GM21825 (cell line): ENCODE results near the gene CAPN13.

Experiments
- ATAC-seq: cut with Tn5 transposase; IDR thresholded peaks from one replicate; pipeline ENCODE4 v1.9.1; 2021; ENCODE audit warnings: mild to moderate bottlenecking, moderate library complexity; ENCODE audit not compliant: unreplicated experiment

The CAPN13 gene

GRCh38 chr2:30807249-30807648 is at the start of gene CAPN13:
TSS of gene CAPN13 (minus strand) at chr2:30807446. CDS start at chr2:30787325, 20,121 bp downstream.
- ATAC-seq: no peak

GRCh38 chr2:30847841-30848240 is 40.6 kb upstream of the CAPN13 start:
- ATAC-seq: no peak

DNA sequence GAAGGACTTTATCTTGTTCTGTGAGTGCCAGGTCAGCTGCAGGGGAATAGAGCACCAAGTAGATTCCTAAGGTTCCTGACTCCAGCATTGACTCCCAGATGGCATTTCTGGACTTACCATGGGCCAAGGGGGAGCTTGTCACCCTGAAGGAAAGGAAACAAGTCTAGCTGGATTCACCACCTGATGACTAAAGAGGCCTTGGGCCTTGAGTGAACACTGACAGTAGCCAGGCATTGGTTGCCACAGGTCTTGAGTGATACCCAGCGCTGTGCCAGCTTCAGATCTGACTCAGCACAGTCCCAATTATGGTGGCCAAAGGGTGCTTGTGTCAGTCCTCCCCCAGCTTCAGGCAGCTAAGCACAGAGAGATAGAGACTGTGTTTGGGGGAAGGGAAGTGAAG is 40.1 kb upstream of the CAPN13 start:
- no peak for ATAC-seq

GRCh38 chr2:30828586-30828985 is 21.3 kb upstream of the CAPN13 start:
- no peak for ATAC-seq

- ATAC-seq: no peak
These were observed 19.7 kb upstream of the CAPN13 start for GRCh38 chr2:30826916-30827315.

DNA sequence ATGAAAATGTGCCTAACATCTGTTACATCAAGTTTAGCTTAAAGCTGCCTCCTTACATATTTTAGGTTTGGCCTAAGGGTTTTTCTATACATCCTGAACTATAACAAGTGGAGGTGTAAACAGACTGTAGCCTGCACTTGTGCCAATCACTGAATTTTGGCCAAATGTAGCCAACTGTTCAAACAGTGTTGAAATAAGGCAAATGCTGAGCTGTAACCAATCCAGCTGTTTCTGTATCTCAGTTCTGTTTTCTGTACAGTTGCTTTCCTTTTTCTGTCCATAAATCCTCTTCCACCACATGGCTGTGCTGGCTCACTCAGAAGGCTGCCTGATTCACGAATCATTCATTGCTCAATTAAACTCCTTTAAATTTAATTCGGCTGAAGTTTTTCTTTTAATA is 19.2 kb upstream of the CAPN13 start:
- no peak for ATAC-seq

DNA sequence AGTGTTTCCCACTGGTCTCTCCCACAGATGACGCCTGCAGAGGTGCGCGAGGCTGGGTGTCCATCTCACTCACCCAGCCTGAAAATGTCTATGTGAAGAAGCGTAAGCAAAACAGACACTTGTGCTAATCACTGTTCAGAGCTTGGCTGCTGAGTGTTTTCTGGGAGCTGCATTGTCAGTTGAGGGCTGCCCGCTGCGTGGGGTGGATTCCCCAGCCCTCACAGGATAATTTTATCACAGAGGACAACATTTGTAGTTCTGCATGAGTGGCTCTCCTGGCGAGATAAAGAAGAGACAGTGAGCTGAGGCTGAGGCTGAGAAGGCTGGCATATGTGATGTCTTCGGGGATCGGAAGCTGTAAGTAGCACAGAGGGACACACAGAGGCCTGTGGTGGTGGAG is 16.2 kb upstream of the CAPN13 start:
- ATAC-seq: no peak

GRCh38 chr2:30821960-30822359 is 14.7 kb upstream of the CAPN13 start:
- no peak for ATAC-seq

DNA sequence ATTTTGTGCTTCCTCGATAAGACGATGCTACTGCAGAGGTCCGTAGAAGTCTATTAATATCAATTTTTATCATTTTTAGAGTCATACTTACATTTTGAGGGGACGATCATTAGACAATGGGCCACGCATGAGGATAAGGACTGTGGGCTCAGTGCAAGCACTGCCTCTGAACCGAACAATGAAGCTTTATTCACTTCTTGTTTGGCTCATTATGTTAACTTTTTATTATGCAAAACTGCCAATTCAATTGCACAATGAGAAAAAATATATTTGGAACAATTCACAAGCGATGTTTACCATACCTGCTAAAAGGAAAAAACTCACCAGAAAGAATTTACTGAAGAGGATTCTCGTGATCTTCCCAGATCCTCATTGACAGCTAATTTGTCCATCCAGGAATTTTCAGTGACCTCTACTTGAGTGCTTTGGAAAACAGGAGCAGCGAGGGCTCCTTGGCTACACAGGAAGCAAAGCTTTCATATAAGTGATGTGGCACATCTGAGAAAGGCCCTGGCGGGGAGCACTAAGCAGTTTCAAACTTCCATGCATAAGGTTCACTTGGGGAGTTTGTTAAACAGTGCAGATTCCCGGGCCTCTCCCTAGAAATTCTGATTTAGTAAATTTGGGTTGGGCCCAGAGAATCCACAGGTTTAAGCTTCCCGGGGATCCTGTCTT is 13.3 kb upstream of the CAPN13 start:
- ATAC-seq: no peak

DNA sequence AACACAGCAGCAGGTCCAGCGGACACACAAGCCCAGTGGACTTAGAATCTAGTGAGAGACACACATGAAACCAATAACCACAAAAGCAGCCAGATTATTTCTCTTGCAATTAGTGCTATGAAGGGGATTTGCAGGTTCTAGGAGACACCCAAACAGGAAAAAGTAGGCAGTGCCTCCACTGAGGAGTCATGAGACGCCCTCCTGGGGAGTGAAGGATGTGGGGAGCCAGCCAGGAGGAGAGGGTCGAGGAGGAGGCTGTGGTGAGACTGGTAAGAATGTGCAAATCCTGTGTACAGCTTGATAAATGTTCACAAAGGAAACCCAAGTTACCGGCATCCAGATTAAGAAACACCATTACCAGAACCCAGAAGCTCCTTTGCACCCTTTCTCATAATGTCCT is 2.7 kb upstream of the CAPN13 start:
- ATAC-seq: no peak

DNA sequence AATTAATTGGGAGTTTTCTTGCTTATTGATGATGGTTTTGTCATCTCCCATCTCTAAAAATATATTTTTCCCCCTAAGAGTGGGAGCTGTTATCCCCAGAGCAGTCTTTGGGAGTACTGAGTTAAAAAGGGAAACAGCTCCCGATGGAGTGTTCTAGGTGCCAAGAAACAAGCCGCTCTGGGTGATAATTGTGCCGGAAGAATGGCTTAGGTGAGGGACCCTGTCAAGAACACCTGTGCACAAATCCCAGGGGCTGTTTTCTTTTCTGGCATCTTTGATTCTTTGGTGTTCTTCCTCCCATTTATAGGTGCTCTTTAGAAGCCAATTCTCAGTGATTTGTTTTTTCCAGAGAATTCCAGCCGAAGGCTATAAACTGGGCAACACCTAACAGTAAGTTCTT is 1.4 kb upstream of the CAPN13 start:
- ATAC-seq: no peak

DNA sequence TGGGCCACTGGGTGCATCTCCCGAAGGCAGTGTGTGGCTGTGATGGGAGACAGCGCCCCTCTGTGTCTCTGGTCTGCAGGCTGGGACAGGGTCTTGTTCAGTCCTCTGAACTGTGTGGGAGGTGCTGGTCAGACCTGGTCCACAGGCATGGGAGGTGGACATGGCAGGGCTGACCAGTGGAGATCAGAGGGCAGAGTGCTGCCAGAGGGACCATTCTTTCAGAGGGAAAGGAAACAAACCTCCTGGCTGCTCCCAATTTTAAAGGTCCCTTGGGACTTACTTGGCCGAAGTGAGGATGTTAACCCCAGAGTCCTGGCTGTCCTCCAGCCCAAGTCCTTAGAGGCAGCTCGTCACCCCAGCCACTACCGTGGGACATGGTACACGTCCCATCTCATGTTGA is 4.0 kb downstream of the CAPN13 start:
- no peak for ATAC-seq

- no peak for ATAC-seq
These were observed 4.6 kb downstream of the CAPN13 start for GRCh38 chr2:30802611-30803010.

GRCh38 chr2:30801821-30802455 is 5.3 kb downstream of the CAPN13 start:
- ATAC-seq: no peak

GRCh38 chr2:30800159-30800558 is 7.1 kb downstream of the CAPN13 start:
- no peak for ATAC-seq

GRCh38 chr2:30799366-30799765 is 7.9 kb downstream of the CAPN13 start:
- ATAC-seq: no peak

DNA sequence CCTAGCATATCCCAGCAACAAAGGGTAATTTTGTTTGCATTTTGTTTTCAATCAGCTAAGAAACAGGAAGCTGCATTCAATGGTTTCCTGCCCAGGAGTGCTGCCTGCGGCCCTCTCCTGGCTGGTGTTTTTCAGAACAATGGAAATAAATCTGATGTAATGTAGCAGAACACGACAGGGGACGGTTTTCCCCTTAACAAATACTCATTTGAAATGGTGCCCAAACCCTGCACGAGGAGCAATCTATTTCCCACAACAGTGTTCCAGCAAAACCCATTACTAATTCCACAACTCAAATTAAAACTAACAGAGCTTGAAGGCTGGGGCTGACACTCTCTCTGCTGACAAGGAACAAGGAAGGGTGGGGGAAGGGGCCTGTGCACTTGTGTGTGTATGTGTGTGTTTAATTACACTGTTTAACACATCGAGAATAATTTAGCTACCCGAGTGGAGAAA is 8.7 kb downstream of the CAPN13 start:
- no peak for ATAC-seq

DNA sequence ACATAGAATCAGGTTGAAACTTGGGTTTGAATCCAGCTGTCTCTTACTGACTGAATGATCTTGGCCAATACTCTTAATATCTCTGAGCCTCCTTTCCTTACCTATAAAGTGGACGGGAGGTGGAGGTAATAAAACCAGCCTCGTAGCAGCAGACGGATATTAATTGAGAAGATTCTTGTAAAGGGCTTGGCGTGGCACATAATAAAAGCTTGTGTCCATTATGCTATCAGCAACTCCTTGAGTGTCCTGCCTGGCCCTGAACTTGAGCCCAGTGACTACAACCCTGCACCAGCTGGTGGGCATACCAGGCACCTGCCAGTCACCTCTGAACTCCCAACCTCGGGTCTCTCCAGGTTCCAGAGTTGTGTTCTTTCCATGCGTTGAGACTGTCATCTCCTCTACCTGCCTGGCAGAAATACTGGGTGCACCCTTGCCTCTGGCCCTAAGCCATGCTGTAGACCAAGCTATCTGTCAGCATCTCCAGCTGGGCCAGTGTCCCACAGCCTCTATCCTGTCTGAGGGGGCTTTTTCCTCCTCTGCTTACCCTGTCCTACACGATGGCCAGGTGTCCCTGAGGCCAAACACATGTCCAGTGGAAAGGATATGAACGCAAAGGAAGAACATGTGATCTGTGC is 9.7 kb downstream of the CAPN13 start:
- ATAC-seq: no peak

DNA sequence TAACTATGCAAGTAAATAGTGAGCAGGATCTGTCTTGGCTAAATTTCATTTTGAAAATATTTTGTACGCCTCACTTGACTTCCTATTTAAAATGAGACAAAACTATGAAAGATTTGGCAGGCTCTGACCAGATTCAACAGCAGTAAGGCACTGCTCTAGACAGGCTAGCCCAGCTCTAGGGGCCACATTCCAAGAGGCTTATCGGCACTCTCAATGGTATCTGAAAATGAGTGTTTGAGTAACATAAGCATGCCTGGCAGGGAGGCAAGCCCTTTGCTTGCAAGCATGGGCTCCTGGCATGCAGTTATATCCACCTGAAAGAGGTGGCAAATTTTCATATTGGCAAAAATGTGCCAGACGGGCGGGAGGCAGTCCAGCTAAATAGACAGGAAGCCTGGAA is 10.5 kb downstream of the CAPN13 start:
- no peak for ATAC-seq

DNA sequence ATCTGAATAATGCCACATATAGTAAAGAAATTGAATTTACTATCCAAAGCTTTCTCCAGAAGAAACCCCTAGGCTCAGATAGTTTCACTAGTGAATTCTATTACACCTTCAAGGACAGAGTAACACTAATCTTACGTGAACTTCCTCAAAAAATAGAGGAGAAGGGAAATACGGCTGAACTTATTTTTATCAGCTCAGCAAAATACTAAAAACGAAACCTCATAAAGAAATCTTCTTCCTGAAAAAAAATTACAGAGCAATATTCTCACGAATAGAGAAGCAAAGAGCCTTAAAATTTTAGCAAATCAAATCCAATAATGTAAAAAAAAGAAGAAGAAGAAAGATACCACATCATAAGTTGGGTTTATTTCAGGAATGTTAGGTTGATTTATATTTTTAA is 14.7 kb downstream of the CAPN13 start:
- no peak for ATAC-seq

DNA sequence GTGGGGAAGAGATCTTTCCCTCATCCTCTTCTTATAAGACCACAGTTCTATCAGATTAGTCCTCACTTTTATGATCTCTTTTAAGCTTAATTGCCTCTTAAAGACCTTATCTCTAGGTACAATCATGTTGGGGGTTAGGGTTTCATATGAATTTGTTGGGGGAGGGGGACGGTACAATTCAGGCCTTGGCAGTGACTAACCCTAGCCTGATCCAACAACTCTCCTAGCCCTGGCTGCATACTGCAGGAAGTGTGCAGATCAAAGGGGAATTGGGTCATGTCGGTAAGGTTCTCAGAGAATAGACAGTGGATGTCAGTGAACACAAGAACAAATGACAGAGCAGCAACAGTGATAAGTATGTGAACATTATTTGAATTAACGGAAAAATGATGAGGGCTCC is 16.4 kb downstream of the CAPN13 start:
- ATAC-seq: no peak

GRCh38 chr2:30789670-30790210 is 17.5 kb downstream of the CAPN13 start:
- ATAC-seq: no peak
